HG03565 (cell line): Measurements from ENCODE around the gene RABL6.

Source experiments
- ATAC-seq: cut with Tn5 transposase; IDR thresholded peaks from one replicate; pipeline ENCODE4 v1.9.1; 2021; ENCODE audit warnings: mild to moderate bottlenecking, moderate library complexity; ENCODE audit not compliant: unreplicated experiment

RABL6 gene

GRCh38 chr9:136814725-136815421 lies 7.1 kb downstream of the RABL6 start:
- ATAC-seq = no peak

GRCh38 chr9:136815422-136815782 lies 7.7 kb downstream of the RABL6 start:
- ATAC-seq = no peak

- ATAC-seq = no peak
These were observed 13.4 kb downstream of the RABL6 start for GRCh38 chr9:136820971-136821825.

- no peak for ATAC-seq
These were observed 14.2 kb downstream of the RABL6 start for GRCh38 chr9:136821826-136822544.

GRCh38 chr9:136823136-136824046 lies 15.6 kb downstream of the RABL6 start:
- ATAC-seq = no peak

- ATAC-seq = no peak
These were observed 16.9 kb downstream of the RABL6 start for GRCh38 chr9:136824496-136825225.

GRCh38 chr9:136825295-136826187 lies 17.8 kb downstream of the RABL6 start:
- ATAC-seq = no peak

- ATAC-seq = no peak
These were observed 18.4 kb downstream of the RABL6 start for GRCh38 chr9:136826188-136826541.

GRCh38 chr9:136826703-136827582 lies 19.2 kb downstream of the RABL6 start:
- ATAC-seq = no peak

GRCh38 chr9:136827794-136828473 lies 20.2 kb downstream of the RABL6 start:
- no peak for ATAC-seq

GRCh38 chr9:136828474-136829140 lies 20.9 kb downstream of the RABL6 start:
- ATAC-seq = no peak

- no peak for ATAC-seq
These were observed 21.7 kb downstream of the RABL6 start for GRCh38 chr9:136829412-136829811.

- ATAC-seq = no peak
These were observed 22.5 kb downstream of the RABL6 start for GRCh38 chr9:136829981-136830885.

- no peak for ATAC-seq
These were observed 23.4 kb downstream of the RABL6 start for GRCh38 chr9:136831002-136831719.

- no peak for ATAC-seq
These were observed 24.0 kb downstream of the RABL6 start for GRCh38 chr9:136831720-136832104.
